Suprapubic skin (tissue), 3 donors: Measurements from ENCODE around the gene TANK.

Experiments
- EP300 ChIP-seq: sonication (generic); formaldehyde crosslinking; IDR thresholded peaks from one replicate; pipeline ENCODE4 v1.6.1; 2017; ENCODE audit warnings: antibody characterized with exemption
- POLR2A ChIP-seq, 2 donors: fragments of 450-650 bp; IDR thresholded peaks; one replicate each; pipeline ENCODE4 v1.6.1; 2017; ENCODE audit warnings: antibody characterized with exemption in 2 of 2, mild to moderate bottlenecking in 2 of 2, moderate library complexity in 2 of 2
- TF ChIP-seq, protein P1 (sequence below), 2 donors: fragments of 200-600 bp in 1 of 2; fragments of 450-650 bp in 1 of 2; sonication (generic) in 1 of 2; IDR thresholded peaks; one replicate each; pipeline ENCODE4 v1.5.1; 2016 to 2019; ENCODE audit warnings: antibody characterized with exemption in 2 of 2, mild to moderate bottlenecking in 1 of 2, moderate library complexity in 1 of 2

DNA sequence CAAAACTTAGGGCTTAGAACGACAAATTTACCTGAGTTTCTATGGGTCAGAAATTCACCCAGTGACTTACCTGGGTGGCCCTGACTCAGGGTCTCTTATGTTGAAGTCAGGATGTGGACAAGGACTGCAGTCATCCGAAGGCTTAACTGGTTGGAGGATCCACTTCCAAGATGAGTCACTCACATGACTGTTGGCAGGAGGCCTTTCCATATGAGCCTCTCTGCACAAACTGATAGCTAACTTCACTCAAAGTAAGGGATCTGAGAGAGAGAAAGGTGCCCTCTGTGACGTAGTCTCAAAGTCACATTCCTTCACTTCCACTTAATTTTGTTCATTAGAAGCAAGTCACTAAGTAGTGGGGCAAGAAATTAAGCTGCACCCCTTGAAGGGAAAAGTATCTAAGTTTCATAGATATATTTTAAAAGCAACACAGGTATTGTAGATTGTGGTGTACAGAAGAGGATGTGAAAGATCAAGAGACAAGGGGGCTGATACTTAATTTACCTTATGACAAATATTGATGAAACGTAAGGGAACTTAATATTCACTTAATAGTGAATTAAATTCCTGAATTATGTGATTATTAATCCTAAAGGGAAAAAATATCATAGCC, 48.4 kb downstream of the TANK start:
- TF ChIP-seq, protein P1, sequence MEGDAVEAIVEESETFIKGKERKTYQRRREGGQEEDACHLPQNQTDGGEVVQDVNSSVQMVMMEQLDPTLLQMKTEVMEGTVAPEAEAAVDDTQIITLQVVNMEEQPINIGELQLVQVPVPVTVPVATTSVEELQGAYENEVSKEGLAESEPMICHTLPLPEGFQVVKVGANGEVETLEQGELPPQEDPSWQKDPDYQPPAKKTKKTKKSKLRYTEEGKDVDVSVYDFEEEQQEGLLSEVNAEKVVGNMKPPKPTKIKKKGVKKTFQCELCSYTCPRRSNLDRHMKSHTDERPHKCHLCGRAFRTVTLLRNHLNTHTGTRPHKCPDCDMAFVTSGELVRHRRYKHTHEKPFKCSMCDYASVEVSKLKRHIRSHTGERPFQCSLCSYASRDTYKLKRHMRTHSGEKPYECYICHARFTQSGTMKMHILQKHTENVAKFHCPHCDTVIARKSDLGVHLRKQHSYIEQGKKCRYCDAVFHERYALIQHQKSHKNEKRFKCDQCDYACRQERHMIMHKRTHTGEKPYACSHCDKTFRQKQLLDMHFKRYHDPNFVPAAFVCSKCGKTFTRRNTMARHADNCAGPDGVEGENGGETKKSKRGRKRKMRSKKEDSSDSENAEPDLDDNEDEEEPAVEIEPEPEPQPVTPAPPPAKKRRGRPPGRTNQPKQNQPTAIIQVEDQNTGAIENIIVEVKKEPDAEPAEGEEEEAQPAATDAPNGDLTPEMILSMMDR (IDR thresholded peaks at IDR 0.05) = no peak
- TF ChIP-seq POLR2A (IDR thresholded peaks at IDR 0.05) (no peak), EP300 (no peak)
